GM12878 (cell line): ENCODE measurements around the gene FMOD. TPM values are rescaled to one million over a fixed set of nuclear protein-coding genes. Genes with fewer than 3 reads are reported as not detected.
A peak's percentile ranks its signal among the peaks of the same experiment; 100 is the strongest.

Source experiments
- BCL3 ChIP-seq: IDR thresholded peaks from 2 replicates; pipeline ENCODE4 v1.6.1; 2011; ENCODE audit warnings: borderline replicate concordance, low read depth, mild to moderate bottlenecking, moderate library complexity, low read length; ENCODE audit not compliant: insufficient read depth, poor library complexity, severe bottlenecking
- CBFB ChIP-seq: IDR thresholded peaks from 2 replicates; pipeline ENCODE4 v1.6.1; 2016; ENCODE audit warnings: antibody characterized with exemption, low read depth
- CEBPB ChIP-seq, 2 experiments: fragments of 150-350 bp in 1 of 2; IDR thresholded peaks; 2 replicates each; pipeline ENCODE4 v1.6.1; 2012 to 2014; ENCODE audit warnings: low read depth in 2 of 2, low read length in 2 of 2, borderline replicate concordance in 1 of 2, inconsistent platforms in 1 of 2
- EED ChIP-seq: sonication (generic); IDR thresholded peaks from 2 replicates; pipeline ENCODE4 v1.6.1; 2016; ENCODE audit warnings: antibody characterized with exemption, low read depth
- HDAC2 ChIP-seq: fragments of 200-600 bp; sonication (generic); IDR thresholded peaks from 2 replicates; pipeline ENCODE4 v1.6.1; 2017
- IKZF2 ChIP-seq, 2 experiments: fragments of 450-650 bp; IDR thresholded peaks; 2 replicates each; pipeline ENCODE4 v1.6.1; 2017; ENCODE audit warnings: mild to moderate bottlenecking in 2 of 2, moderate library complexity in 2 of 2
- MTA2 ChIP-seq: fragments of 450-650 bp; IDR thresholded peaks from 2 replicates; pipeline ENCODE4 v1.6.1; 2016; ENCODE audit warnings: low read depth, mild to moderate bottlenecking, moderate library complexity
- NFIC ChIP-seq: IDR thresholded peaks from 2 replicates; pipeline ENCODE4 v1.6.1; 2012; ENCODE audit warnings: low read depth, mild to moderate bottlenecking, inconsistent platforms, low read length, moderate library complexity
- NFYB ChIP-seq: IDR thresholded peaks from 2 replicates; pipeline ENCODE4 v1.6.1; 2011; ENCODE audit warnings: low read depth, mild to moderate bottlenecking, low read length, improper control_type of control experiment, moderate library complexity; ENCODE audit not compliant: insufficient read depth
- PBX3 ChIP-seq: IDR thresholded peaks from 2 replicates; pipeline ENCODE4 v1.6.1; 2011; ENCODE audit warnings: mild to moderate bottlenecking, low read depth, low read length, moderate library complexity; ENCODE audit not compliant: insufficient replicate concordance
- POLR2AphosphoS5 ChIP-seq: IDR thresholded peaks from 2 replicates; pipeline ENCODE4 v1.6.1; 2011; ENCODE audit warnings: mild to moderate bottlenecking, low read length, inconsistent platforms
- RAD51 ChIP-seq: fragments of 450-650 bp; IDR thresholded peaks from 2 replicates; pipeline ENCODE4 v1.6.1; 2016; ENCODE audit warnings: moderate library complexity, mild to moderate bottlenecking, inconsistent platforms
- RFX5 ChIP-seq: IDR thresholded peaks from 2 replicates; pipeline ENCODE4 v1.6.1; 2011; ENCODE audit warnings: low read depth, low read length, improper control_type of control experiment
- SRF ChIP-seq, 2 experiments: IDR thresholded peaks; 2 replicates each; pipeline ENCODE4 v1.6.1; 2011; ENCODE audit warnings: low read depth in 2 of 2, low read length in 2 of 2, mild to moderate bottlenecking in 1 of 2, moderate library complexity in 1 of 2
- STAT1 ChIP-seq: fragments of 450-650 bp; conservative IDR thresholded peaks from 2 replicates; pipeline ENCODE4 v1.6.1; 2014; ENCODE audit warnings: antibody characterized with exemption, mild to moderate bottlenecking
- TARDBP ChIP-seq: IDR thresholded peaks from 2 replicates; pipeline ENCODE4 v1.6.1; 2016; ENCODE audit warnings: borderline replicate concordance
- TCF7 ChIP-seq: IDR thresholded peaks from 2 replicates; pipeline ENCODE4 v1.6.1; 2014; ENCODE audit warnings: antibody characterized with exemption, borderline replicate concordance
- YY1 ChIP-seq: IDR thresholded peaks from 2 replicates; pipeline ENCODE4 v1.6.1; 2011; ENCODE audit warnings: low read depth, mild to moderate bottlenecking, low read length
- ZBTB11 ChIP-seq: fragments of 450-650 bp; formaldehyde crosslinking; IDR thresholded peaks from 2 replicates; pipeline ENCODE4 v1.5.0; 2022; ENCODE audit warnings: mild to moderate bottlenecking, missing genetic modification characterization
- polyA plus RNA-seq, 11 experiments: library from polyadenylated mRNA; depleted of rRNA in 4 of 11; unstranded in 6 of 11; stranded (reverse) in 5 of 11; fragments of >200 nt; fragmentation: Nextera tagmentation in 4 of 11; fragmentation: Illumina TruSeq in 1 of 11; extraction: Ambion mirVana in 4 of 11; extraction: Trizol in 1 of 11; gene quantifications; 1 replicate in 1 of 11; 2 replicates in 10 of 11; pipeline versions ENCODE4 v1.2.1 to v1.2.3, GENCODE V29; 2011 to 2016; ENCODE audit warnings: inconsistent platforms in 2 of 11, missing spikeins in 2 of 11, low read depth in 1 of 11
- total RNA-seq, 4 experiments: library from RNA; depleted of rRNA in 3 of 4; stranded (reverse); fragments of >200 nt in 3 of 4; fragmentation: Illumina TruSeq in 1 of 4; extraction: Trizol in 1 of 4; gene quantifications; 2 replicates each; pipeline versions ENCODE4 v1.2.1 to v1.2.3, GENCODE V29; 2013 to 2021
- TF ChIP-seq, protein P1 (sequence below): fragments of 150-350 bp; IDR thresholded peaks from 2 replicates; pipeline ENCODE4 v1.6.1; 2016; ENCODE audit warnings: low read depth, low read length

Gene FMOD
- total and polyA plus RNA-seq, 10 of the 15 experiments (the other 5 are each of a cell fraction or from before 2014, with no cell fraction given): 0.03 to 0.26 (median 0.11) TPM; not detected in 7

DNA sequence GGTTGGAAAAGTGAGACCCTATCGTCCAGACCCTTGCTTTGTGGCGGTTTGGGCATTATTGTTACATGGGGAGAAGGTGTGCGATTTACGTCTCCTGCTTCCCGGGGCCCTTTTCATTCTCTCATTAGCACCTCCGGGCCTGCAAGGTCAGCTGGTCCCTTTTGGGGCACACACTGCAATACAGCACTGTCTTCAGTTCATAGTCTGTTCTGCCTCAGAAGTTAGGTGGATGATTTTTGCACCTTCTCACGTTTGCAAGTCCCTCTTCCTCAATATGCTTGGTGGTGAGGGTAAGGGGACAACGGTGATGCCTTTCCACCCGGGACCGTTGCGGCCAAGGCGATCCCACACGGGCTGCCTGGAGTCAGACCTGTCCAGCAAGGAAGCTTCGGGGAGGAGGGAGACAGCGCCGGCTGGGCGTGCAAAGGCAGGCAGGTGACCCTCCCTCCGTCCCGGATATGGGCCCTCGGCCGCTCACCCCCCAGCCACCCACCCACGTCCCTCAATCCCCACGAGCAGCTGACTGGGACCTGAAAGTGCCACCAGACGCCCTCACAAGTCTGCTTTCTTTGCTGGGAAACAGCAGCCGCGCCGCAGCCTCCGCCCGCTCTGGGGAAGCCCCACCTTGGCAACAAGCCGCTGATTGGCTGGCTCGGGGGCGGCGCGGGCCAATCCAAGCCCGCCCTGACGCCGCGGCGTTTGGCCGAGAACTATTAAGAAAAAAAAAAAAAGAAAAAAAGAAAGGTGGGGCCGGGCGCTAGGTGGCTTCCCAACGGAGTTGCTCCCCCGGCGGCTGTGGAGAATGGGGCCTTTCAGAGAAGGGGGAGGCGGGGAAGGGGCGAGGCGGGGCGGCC lies 23.9 kb downstream of the FMOD start (continued):
- no peak for TF ChIP-seq CEBPB (IDR thresholded peaks at IDR 0.05; ENCODE audit: borderline replicate concordance in 1 of 2, low read depth in 2 of 2, low read length in 2 of 2)
- no peak for TF ChIP-seq ZBTB11
- peak; percentile 63 for TF ChIP-seq PBX3
- TF ChIP-seq POLR2AphosphoS5: peak; percentile 65
- no peak for TF ChIP-seq YY1
- TF ChIP-seq TARDBP: no peak; the same call in 1 of the 2 replicates
- peak; percentile 58 for TF ChIP-seq BCL3
- TF ChIP-seq RAD51: peak; percentile 66
- TF ChIP-seq HDAC2: no peak
- peak; percentile 70; the same call in 1 of the 2 replicates for TF ChIP-seq MTA2
- peak; percentile 85 for TF ChIP-seq EED
- TF ChIP-seq SRF (IDR thresholded peaks at IDR 0.05; ENCODE audit: low read depth in 2 of 2, low read length in 2 of 2): 0 out of 4 replicates have a peak, but pooled peaks of 1 of the 2 experiments have one; percentile 8
- peak; percentile 95 to 97 for TF ChIP-seq IKZF2 (IDR thresholded peaks at IDR 0.05)
- TF ChIP-seq NFYB: peak; percentile 80
- TF ChIP-seq, protein P1, sequence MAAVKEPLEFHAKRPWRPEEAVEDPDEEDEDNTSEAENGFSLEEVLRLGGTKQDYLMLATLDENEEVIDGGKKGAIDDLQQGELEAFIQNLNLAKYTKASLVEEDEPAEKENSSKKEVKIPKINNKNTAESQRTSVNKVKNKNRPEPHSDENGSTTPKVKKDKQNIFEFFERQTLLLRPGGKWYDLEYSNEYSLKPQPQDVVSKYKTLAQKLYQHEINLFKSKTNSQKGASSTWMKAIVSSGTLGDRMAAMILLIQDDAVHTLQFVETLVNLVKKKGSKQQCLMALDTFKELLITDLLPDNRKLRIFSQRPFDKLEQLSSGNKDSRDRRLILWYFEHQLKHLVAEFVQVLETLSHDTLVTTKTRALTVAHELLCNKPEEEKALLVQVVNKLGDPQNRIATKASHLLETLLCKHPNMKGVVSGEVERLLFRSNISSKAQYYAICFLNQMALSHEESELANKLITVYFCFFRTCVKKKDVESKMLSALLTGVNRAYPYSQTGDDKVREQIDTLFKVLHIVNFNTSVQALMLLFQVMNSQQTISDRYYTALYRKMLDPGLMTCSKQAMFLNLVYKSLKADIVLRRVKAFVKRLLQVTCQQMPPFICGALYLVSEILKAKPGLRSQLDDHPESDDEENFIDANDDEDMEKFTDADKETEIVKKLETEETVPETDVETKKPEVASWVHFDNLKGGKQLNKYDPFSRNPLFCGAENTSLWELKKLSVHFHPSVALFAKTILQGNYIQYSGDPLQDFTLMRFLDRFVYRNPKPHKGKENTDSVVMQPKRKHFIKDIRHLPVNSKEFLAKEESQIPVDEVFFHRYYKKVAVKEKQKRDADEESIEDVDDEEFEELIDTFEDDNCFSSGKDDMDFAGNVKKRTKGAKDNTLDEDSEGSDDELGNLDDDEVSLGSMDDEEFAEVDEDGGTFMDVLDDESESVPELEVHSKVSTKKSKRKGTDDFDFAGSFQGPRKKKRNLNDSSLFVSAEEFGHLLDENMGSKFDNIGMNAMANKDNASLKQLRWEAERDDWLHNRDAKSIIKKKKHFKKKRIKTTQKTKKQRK: no peak
- TF ChIP-seq TCF7: no peak
- no peak for TF ChIP-seq NFIC
- TF ChIP-seq CBFB: no peak
- no peak for TF ChIP-seq STAT1
- peak; percentile 95 for TF ChIP-seq RFX5
